ENCODE results near the gene RECK. TPM values are rescaled to one million over a fixed set of nuclear protein-coding genes. Genes with fewer than 3 reads are reported as not detected.
A peak's percentile ranks its signal among the peaks of the same experiment; 100 is the strongest.

RECK gene
- total and polyA plus RNA-seq, 8 donors = 18.5 to 23.7 (median 22.6) TPM

DNA sequence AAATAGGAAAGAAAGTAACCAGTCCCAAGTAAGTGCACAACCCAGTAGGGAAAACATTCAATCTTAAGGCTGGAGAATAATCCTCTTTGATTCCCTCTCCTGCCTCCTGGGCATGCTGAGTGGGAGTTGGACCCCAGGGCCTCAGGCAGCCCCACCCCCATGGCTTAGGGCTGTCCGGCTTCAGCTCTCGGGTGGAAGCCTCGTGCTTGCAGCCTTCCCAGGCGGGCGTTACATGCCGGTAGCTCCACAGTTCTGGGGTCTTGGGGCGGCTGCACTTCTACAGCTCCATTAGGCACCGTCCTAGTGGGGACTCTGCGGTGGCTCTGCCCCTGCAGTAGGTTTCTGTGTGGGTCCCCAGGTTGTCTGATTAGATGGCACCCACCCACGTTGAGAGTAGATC, 109.9 kb downstream of the RECK start:
- no peak for ATAC-seq
- Histone ChIP-seq H3K27ac (peak overlapping the region in 1 of 2 donors; percentile 98), H3K36me3 (peaks cover 0 to 41% of the 10 kb centered on the region in 2 donors), H3K4me1 (peaks cover 19 to 100% of the 10 kb centered on the region in 2 donors), H3K9me3 (no peaks in the 10 kb centered on the region), H3K4me3 (no peak overlapping the region), H3K27me3 (no peaks in the 10 kb centered on the region)
- intact Hi-C loops (cut with DNase I) = no loop called here
- no peak for DNase-seq
- TF ChIP-seq, protein P1, sequence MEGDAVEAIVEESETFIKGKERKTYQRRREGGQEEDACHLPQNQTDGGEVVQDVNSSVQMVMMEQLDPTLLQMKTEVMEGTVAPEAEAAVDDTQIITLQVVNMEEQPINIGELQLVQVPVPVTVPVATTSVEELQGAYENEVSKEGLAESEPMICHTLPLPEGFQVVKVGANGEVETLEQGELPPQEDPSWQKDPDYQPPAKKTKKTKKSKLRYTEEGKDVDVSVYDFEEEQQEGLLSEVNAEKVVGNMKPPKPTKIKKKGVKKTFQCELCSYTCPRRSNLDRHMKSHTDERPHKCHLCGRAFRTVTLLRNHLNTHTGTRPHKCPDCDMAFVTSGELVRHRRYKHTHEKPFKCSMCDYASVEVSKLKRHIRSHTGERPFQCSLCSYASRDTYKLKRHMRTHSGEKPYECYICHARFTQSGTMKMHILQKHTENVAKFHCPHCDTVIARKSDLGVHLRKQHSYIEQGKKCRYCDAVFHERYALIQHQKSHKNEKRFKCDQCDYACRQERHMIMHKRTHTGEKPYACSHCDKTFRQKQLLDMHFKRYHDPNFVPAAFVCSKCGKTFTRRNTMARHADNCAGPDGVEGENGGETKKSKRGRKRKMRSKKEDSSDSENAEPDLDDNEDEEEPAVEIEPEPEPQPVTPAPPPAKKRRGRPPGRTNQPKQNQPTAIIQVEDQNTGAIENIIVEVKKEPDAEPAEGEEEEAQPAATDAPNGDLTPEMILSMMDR (IDR thresholded peaks at IDR 0.05) = no peak

DNA sequence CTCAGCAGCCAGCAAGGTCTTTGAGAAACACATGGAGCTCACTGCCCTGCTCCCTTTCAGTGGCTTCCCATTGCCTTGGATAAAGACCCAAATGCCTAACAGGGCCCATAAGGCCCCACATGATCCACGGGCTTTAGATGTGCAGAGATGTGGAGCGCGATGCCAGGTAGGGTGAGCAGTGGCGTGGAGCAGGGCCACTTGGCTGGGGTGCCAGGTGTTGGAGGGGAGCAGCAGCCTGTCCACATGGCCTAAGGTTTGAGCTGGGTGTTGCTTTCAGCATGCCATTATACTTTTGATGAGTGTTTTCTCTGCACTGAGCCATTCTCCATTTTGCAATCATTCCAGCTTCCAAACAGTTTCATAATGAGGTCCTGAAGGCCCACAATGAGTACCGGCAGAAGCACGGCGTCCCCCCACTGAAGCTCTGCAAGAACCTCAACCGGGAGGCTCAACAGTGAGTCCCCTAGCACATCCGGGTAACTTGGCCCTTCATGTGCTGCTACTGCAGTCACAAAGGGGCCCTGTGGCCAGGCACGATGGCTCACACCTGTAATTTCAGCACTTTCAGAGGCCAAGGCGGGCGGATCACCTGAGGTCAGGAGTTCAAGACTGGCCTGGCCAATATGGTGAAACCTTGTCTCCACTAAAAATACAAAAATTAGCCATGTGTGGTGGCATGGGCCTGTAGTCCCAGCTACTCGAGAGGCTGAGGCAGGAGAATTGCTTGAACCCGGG, 110.9 kb downstream of the RECK start:
- peak overlapping the region in 1 of 2 donors; percentile 98 for H3K27ac ChIP-seq
- no peaks in the 10 kb centered on the region for H3K9me3 ChIP-seq
- TF ChIP-seq, protein P1 (IDR thresholded peaks at IDR 0.05) = no peak
- H3K36me3 ChIP-seq = peaks cover 0 to 33% of the 10 kb centered on the region in 2 donors
- intact Hi-C loops (cut with DNase I) = no loop called here
- no peak overlapping the region for H3K4me3 ChIP-seq
- no peak for ATAC-seq
- no peaks in the 10 kb centered on the region for H3K27me3 ChIP-seq
- H3K4me1 ChIP-seq = peaks cover 23 to 100% of the 10 kb centered on the region in 2 donors
- no peak for DNase-seq

DNA sequence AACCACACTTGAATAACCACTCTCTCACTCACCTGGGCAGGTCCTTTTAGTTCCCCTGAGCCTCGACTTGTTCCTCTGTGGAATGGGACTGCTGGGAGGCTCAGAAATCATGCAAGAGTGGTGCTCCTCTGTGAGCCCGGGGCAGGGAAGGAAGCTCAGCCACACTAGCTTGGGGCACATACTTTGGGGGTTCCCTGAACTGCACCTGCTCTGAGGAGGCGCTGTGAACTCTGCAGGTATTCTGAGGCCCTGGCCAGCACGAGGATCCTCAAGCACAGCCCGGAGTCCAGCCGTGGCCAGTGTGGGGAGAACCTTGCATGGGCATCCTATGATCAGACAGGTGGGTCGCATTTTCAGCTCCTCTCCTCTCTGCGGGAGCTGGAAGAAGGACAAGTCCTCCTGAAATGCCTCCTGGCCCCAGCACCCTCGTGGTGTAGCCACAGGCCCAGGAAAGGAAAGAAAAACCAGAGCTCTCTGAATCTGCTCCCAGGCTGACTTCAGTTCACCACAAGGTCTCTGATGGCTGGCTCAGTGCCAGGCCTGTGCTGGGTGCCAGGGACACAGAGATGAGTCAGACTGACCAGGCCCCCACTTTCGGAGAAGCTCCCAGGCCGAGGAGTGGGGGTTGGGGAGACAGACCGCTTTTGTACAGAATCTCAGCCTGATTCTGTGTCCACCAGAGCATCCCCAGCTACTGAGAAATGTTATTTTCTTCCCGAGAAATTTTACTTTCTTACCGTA, 111.8 kb downstream of the RECK start:
- Histone ChIP-seq H3K9me3 (no peaks in the 10 kb centered on the region), H3K4me1 (peaks cover 16 to 100% of the 10 kb centered on the region in 2 donors), H3K27ac (peak overlapping the region; percentile 62 to 98), H3K36me3 (peaks cover 0 to 33% of the 10 kb centered on the region in 2 donors), H3K27me3 (no peaks in the 10 kb centered on the region), H3K4me3 (no peak overlapping the region)
- peak in 3 of 4 donors; percentile 66 to 95 (median 93) for DNase-seq
- intact Hi-C loops (cut with DNase I) = no loop called here
- TF ChIP-seq, protein P1 (IDR thresholded peaks at IDR 0.05) = no peak
- ATAC-seq = peak; percentile 68

DNA sequence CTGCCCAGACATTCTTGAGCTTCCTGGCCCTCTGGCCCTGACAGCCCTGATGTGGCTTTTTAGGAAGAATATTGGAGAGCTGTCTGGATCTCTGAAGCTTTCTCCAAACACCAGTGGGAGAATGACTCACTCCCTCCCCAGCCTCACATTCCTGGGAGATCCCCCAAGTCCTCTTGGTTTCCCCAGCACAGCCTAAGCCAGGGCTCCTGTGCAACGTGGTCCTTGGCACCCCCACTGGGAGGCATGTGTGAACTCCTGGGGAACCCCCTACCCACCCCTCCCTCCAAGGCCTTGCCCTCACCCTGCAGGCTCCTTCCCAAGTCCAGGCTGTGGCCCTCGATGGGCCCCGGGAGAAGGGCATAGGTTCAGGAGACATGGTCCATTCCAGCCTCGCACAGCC, 112.5 kb downstream of the RECK start:
- H3K27me3 ChIP-seq = no peaks in the 10 kb centered on the region
- intact Hi-C loops (cut with DNase I) = no loop called here
- H3K36me3 ChIP-seq = peaks cover 0 to 33% of the 10 kb centered on the region in 2 donors
- peaks cover 16 to 100% of the 10 kb centered on the region in 2 donors for H3K4me1 ChIP-seq
- TF ChIP-seq, protein P1 (IDR thresholded peaks at IDR 0.05) = no peak
- H3K4me3 ChIP-seq = no peak overlapping the region
- DNase-seq (no peak), ATAC-seq (peak; percentile 26)
- peak overlapping the region; percentile 62 to 98 for H3K27ac ChIP-seq
- no peaks in the 10 kb centered on the region for H3K9me3 ChIP-seq

All from left lung (tissue), 10 donors.